GM18498 (cell line): ENCODE measurements around the gene SRSF10.
"Not testable (repeated sequence)": the region's sequence is repeated elsewhere in the genome, so short reads cannot be mapped to it uniquely, and the experiment has no call there.

Experiments
- ATAC-seq: cut with Tn5 transposase; IDR thresholded peaks from one replicate; pipeline ENCODE4 v1.9.1; 2021; ENCODE audit warnings: mild to moderate bottlenecking, moderate library complexity; ENCODE audit not compliant: unreplicated experiment

SRSF10 gene

DNA sequence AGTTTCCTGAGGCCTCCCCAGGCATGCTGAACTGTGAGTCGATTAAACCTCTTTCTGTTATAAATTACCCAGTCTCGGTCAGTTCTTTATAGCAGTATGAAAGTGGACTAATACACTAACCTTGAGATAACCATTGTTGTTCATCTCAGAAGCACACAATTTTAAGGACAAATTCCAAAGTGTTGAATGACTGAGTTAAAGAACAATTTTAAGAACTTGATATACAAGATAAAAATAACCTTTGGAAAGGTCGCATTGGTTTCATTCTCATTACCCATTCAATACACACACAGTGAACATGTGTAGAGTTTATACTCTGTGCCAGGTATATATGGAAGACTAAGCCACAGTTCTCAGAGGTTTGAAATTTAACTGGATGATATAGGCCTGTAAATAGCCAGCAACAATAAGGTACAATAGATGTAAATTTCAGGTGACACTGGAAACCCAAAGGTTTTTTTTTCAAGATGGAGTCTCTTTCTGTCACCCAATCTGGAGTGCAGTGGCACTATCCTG is 19.1 kb upstream of the SRSF10 start:
- no peak for ATAC-seq

DNA sequence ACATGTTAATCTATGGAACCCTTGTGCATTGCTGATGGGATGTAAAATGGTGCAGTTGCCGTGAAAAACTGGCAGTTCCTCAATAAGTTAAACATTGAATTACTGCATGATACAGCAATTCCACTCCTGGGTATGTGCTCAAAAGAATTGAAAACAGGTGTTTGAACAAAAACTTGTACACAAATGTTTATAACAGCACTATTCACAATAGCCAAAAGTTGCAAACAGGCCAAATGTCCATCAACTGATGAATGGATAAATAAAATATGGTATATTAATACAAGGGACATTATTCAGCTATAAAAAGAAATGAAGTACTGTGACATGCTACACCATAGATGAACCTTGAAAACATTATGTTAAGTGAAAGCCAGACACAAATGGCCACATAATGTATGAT is 17.7 kb upstream of the SRSF10 start:
- ATAC-seq: no peak

DNA sequence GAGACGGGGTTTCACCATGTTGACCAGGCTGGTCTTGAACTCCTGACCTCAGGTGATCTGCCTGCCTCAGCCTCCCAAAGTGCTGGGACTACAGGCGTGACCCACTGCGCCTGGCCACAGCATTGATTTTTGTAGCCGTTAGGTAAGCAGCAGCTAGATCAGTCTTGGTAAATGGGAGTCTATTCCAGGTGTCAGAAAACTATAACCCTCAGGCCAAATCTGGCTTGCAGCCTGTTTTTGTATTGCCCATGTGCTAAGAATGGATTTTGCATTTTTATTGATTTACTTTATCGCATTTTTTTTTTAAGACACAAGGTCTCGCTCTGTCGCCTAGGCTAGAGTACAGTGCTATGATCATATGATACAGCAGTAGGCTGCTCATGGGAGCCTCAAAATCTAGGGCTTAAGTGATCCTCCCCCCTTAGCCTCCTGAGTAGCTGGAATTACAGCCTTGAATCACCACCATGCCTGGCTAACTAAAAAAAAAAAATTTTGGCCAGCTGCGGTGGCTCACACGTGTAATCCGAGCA is 16.6 kb upstream of the SRSF10 start:
- ATAC-seq: no peak

DNA sequence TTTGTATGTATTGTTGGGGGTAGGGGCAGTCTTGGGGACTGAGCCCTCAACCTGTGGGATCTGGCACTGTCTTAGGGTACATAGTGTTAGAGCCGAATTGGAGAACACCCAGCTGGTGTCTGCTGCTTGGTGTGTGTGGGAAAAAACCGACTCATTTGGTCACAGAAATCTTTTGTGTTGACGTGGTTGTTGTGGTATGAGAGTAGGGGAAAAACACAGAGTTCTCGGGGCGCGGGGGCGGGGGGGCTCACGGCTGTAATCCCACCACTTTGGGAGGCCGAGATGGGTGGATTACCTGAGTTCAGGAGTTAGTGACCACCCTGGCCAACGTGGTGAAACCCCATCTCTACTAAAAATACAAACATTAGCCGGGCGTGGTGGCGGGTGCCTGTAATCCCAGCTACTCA is 15.3 kb upstream of the SRSF10 start:
- no peak for ATAC-seq

DNA sequence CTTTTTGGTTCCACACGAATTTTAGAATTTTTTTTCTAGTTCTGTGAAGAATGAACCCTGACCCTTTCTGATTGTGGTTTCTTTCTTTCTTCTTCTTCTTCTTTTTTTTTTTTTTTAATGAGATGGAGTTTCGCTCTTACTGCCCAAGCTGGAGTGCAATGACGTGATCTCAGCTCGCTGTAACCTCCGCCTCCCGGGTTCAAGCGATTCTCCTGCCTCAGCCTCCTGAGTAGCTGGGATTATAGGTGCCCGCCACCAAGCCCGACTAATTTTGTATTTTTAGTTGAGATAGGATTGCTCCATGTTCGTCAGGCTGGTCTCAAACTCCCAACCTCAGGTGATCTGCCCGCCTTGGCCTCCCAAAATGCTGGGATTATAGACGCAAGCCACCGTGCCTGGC is 11.9 kb upstream of the SRSF10 start:
- ATAC-seq: not testable (repeated sequence)

DNA sequence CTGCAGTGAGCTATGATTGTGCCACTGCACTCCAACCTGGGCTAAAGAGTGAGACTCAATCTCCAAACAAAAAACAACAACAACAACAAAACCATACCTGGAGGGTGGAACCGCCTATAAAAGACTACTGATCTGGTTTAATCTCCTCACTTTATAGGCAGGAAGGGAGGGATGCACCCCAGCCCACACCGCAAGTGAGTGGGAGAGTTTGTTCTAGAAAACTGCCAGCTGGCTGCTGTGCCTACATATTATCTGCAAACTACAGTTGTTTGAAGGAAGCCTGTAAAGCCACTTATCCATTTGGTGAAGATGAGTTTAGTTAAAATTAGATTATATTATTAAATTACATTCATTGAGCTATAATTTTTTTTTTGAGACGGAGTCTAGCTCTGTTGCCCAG is 9.1 kb upstream of the SRSF10 start:
- ATAC-seq: no peak

DNA sequence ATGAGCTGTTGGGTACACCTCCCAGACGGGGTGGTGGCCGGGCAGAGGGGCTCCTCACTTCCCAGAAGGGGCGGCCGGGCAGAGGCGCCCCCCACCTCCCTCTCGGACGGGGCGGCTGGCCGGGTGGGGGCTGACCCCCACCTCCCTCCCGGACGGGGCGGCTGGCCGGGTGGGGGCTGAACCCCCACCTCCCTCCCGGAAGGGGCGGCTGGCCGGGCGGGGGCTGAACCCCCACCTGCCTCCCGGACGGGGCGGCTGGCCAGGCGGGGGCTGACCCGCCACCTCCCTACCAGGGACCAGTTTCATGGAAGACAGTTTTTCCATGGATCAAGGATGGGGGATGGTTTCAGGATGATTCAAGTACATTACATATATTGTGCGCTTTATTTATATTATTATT is 6.9 kb upstream of the SRSF10 start:
- ATAC-seq: not testable (repeated sequence)

DNA sequence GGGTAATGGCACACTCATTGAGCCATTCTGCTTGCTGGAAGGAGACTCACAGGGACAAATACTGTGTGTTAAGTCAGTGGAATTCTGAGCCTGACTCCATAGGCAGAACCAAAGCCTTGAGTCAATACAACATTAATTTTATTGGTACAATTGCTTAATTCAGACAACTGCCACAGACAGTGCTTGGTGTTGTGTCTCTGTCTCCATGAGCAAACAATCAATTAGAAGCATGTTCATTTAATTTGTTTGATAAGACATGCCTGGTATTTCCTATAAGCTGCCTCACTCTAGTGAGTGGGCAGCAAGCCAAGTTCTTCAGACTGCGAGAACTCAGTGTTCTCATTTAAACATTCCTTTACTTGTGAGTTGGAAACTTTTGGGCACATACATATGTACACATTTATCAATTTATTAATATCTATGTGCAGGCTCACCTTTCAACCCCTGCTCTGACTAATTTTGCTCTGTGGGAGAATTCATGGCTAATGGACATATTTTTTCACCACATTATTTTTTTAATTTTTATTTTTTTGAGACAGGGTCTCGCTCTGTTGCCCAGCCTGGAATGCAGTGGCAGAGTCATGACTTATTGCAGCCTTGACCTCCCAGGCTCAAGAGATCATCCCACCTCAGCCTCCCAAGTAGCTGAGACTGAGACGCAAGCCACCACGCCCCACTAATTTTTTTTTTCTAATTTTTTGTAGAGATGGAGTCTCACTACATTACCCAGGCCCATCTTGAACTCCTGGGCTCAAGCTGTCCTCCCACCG is 4.5 kb upstream of the SRSF10 start:
- no peak for ATAC-seq

DNA sequence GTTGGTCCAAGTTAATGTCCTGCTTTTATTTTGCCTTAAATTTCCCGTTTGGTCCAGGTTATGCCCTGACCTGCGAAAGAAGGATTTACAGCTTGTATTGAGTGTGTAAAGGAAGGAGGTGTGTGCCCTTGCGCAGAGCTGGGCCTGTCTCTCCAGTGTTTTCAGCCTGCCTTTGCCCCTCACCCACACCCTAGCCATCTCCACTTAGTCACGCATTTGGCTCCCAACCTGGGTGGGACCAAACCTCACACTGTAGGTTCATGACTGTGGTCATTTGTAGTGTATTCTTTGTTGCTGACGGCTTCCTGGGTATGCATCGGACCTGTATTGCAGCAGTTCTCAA is 572 bp upstream of the SRSF10 start:
- peak; percentile 35 for ATAC-seq

DNA sequence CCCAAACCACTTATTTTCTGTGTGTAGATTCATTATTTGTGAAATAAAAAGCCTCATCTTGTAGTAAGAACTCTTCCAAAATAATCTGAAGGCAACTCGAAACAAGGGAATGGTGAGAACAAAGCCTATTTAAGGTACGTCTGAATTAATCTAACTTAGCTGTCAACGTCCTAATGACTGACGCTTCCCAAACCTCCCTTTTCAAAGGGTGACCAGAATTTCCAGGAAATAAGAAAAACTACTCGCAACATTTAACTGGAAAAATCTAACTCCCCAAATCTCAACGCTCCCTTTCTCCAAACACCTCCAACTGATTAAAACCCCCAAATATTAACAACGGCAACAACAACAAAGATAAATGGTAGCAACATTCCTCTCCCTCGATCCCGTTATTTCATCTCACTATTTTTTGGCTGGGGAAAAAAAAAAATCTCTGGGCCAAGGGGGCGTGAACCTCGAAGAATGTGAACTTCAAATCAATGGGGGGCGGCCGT is 693 bp downstream of the SRSF10 start:
- no peak for ATAC-seq

DNA sequence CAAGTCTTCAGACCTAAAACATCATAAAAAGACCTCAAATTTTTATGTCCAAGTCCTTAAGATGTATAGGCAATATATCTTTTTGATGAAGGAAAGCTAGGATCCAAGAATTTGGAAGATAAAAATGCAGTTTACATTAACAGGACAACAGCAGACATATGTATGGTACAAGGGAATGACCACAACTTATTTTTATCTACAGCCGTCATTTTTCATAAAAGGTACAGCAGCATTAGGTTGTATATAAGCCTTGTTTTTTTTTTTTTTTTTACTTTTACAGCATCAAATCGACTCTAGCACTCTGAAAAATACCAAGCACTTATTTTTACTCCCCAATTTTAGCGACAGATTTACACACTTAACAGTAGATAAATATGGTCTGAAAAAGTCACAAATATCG is 1.3 kb downstream of the SRSF10 start:
- no peak for ATAC-seq

DNA sequence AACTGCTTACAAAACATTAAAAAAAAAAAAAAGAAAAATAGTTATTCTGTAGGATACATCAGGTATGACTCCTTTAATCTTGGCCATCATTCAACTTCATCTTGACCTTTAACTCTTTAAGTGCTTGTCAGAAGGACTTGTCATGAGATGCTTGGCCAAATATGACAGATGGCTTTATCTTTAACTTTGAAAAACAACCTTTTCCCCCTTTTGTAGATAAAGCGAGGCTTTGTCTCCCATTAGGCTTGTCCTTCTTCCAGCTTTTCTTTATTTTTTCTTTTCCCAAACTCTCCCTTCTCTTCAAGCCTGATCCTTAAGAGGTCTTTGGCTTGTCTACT is 2.3 kb downstream of the SRSF10 start:
- no peak for ATAC-seq

DNA sequence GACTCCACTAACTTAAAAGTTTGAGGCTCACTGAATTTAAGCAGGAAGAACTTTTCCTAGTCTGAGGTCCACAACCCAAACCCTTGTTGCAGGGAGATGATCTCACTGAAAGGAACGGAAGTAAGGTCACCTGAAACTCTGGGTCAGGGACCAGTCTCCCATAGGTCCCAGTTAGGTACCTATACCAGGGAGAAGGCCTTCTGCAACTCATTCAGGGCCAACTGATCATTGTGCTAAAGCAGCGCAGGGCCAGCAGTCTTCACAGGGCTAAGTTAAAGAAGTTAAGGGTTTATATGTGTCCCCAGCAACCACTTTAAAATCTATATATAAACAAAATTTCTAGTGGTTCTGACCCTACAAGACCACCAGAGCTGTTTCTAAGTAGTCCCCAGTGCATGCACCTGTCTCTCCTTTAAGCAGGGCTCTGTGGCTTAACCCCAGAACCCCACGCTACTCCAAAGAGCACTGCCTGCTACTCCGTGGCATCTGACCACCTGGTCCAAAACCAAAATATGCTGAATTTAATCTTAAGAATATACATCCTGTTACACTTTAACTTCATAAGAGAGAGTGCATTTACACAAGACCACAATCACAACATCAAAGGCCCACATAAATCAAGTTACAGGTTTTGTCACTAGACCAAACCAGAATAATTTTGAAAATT is 2.8 kb downstream of the SRSF10 start:
- no peak for ATAC-seq

DNA sequence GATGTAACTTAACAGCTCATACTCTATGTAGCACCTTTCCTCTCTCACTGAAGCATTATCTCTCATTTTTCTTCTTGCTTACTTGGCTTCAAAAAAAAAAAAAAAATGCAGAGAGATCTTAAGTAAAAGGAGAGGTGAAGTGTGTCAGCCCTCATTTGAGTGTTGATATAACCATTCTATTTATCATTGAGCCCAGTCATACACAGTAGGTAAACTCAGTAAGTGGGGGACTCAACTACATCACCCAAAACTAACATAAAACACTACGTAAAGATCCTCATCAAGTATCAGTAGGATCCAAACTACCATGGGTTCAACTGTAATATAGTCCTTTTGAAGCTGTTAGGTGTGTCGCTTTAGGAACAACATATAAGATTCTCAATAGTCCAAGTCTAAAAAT is 12.3 kb downstream of the SRSF10 start:
- ATAC-seq: no peak

DNA sequence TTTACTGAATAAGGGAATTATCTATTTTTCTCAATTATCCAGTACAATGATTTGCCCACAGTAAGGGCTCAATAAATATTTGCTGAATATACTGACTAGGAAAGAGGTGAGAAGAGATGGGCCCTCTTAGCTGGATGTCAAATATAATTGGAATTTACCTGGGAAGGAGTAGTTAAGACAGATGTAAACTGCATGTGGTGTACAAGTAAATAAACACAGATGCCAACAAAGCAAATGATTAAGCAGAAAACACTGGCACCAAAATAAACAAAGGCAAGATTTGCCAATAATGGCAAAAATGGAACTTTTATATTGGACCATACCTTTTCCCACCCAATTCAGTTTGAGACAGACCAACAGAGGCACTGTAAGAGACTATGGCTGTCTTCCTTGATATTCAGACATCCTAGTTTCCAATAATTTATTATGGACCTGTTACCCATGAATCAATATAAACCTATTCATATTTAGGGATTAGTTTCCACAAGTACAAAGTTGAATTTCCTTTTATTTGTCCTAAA is 13.1 kb downstream of the SRSF10 start:
- no peak for ATAC-seq

DNA sequence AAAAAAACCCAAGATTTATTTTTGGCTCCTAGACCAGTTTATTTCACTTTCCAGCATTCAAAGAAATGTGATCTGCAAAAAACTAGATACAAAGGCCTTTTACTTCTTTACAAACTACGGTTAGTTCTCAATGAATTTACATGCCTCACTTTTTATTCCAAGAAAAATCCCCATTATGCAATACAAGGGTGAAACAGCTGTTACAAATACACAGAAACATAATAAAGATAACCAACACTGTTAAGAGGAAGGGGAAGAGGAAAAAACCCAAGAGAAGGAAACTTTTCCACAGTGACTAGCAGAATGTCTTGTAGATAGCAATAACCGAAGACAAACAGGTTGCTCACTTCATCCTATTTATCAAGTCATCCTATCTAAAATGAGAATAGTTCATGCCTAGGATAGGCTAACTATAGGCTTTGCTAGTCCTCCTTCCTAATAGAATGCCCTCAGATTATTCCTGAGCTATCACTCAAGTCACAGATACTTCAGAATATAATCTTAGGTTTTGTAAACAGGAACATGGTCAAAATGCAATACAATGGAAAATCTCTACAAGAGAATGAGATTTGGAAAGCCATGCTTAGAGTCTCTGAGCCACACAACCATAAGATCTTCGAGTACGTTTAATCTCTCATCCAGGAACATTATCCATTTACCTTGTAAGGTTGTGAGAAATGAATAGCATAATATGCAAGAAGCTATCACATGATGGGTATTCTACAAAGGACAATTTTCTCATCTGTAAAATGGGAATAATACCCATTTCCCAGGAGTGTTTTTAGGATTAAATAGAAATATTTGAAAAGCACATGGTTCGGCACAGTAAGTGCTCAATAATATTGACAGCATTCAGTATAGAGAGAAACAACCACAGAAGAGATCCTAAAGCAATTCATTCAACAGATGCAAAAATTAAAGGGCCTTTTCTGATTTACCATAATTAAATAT is 15.1 kb downstream of the SRSF10 start:
- no peak for ATAC-seq

DNA sequence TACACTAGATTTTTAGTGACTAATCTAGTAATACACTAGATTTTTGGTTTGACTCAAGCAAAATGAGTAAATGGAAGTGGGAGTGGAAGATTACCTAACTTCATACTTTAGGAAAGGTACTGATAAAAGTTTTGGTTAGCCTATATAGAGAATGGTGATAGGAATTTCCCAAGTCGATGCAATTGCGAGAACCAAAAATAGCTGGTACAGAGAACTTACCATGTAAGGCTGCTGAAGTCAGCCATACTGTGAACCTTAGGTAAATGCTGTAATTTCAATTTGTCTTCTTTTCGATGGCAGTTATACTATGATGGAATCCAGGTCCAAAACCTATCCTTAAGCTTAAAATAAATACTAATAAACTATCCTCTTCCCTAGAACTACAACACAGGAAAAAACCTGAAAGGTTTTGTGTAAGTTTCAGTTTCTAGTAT is 15.9 kb downstream of the SRSF10 start:
- no peak for ATAC-seq

DNA sequence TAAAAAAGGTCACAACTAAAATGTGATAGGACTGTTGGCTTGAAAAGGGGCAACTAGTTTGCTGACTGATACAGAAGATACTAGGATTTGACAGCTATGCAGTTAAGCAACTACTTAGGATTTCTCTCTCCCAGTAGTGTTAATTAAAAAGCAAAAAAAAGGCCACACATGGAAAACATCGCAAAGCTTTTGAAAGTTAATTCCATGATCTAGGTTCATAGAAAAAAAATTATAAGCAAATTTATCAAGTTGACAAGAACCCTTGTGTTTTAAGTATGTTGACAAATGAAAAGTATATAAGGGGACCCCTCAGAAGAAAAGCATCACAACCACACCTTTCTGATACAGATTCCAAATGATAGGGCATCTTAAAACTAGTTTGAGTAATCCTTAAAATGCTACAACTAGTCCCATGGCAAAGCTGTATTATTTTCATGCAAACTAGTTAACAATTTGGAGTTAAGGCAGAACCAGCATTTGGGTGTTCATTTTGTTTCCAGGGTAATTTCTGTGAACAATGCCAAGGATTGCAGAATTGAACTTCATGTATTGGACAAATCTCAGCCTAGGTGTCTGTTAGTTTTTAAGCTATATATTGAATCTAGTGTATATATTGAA is 16.4 kb downstream of the SRSF10 start:
- no peak for ATAC-seq

DNA sequence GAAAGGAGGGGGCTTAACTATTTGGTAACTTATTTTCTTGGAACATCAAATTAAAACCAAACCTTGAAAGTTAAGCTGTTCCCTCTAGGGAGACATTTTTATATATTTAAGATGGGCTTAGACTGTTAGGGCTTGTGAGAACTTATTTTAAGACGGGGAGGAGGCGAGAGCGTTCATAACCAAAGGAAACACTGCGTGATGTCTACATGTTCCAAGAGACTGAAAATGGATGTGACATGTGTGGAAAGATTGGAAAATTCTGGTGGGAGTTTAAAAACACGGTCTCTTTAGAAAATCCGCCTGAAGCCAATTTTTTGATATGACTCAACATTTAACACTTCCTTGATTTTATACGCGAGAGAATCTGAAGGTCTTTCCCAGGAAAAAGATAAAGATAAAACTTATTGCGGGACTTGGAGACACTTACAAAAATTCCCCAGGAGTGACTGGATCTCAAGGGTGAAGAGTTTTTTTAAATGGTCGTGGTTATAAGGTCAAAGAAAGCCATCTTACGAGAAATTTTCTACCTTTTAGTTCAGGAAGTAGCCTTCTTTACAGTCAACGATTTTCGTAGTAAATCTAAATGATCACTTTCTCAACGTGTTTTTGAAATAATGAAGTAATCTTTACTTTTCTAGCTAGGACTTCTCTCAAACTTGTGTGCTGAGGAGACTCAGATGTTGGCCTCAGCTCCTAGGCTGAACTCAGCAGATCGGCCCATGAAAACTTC is 19.7 kb downstream of the SRSF10 start:
- ATAC-seq: no peak
